HCT116 (cell line): ENCODE data around the gene FAM167B. TPM values are rescaled to one million over a fixed set of nuclear protein-coding genes. Genes with fewer than 3 reads are reported as not detected.

ENCODE experiments used
- ATAC-seq: fragments of 200-7000 bp; cut with Tn5 transposase; 2 replicates; pipeline ENCODE4 v1.9.1; 2020; ENCODE audit warnings: mild to moderate bottlenecking, moderate library complexity
- BruUV-seq: library from RNA; stranded (reverse); fragments of 400-500 nt; replicated peaks from 2 replicates; lab custom pipeline; 2021; lab: Mats Ljungman, UMichigan
- CTCF ChIA-PET: fragments of 300-600 bp; sonication (Branson Sonifier 250); formaldehyde crosslinking; loops from one replicate; lab custom pipeline; 2021; ENCODE audit warnings: antibody characterized with exemption; lab: Charles Lee
- POLR2A ChIA-PET: fragments of 300-600, 350-600 bp; sonication (Branson Sonifier 250); formaldehyde crosslinking; loops from one replicate; lab custom pipeline; 2021; ENCODE audit warnings: antibody characterized with exemption; lab: Charles Lee
- RAD21 ChIA-PET, 2 experiments: fragments of 300-600 bp; sonication (Branson Sonifier 250); formaldehyde crosslinking; loops; one replicate each; lab custom pipeline; 2023; ENCODE audit warnings: low total read pairs in 2 of 2; ENCODE audit not compliant: uncharacterized antibody in 2 of 2, unreplicated experiment in 2 of 2, low non-redundant PET in 1 of 2; lab: Charles Lee
- DNase-seq: peaks from one replicate; pipeline ENCODE4 v3.0.0-alpha.2; 2010; ENCODE audit warnings: low read depth, low spot score
- H2AFZ ChIP-seq: fragments of 200-600 bp; shearing (Covaris generic), sonication (generic); 2 replicates; pipeline ENCODE4 v1.6.1; 2017; ENCODE audit warnings: low read depth, mixed run types, mixed read lengths, antibody characterized with exemption, low read length; ENCODE audit not compliant: poor library complexity, severe bottlenecking
- H3K27ac ChIP-seq: 2 replicates; pipeline ENCODE4 v1.5.1; 2012; ENCODE audit warnings: low read depth, low read length
- H3K27me3 ChIP-seq: fragments of 200-600 bp; sonication (generic); 2 replicates; pipeline ENCODE4 v1.6.1; 2016; ENCODE audit warnings: mixed run types, low read length, mixed read lengths; ENCODE audit not compliant: insufficient read depth
- H3K36me3 ChIP-seq, 2 experiments: fragments of 200-500 bp in 1 of 2; fragments of 200-600 bp in 1 of 2; sonication (Bioruptor generic) in 1 of 2; sonication (generic) in 1 of 2; 2 replicates each; pipeline versions ENCODE4 v1.5.1 to v1.6.1; 2014 to 2016; ENCODE audit warnings: low read length in 2 of 2, inconsistent platforms in 1 of 2, mixed read lengths in 1 of 2, mixed run types in 1 of 2; ENCODE audit not compliant: insufficient read depth in 2 of 2, control insufficient read depth in 1 of 2
- H3K4me1 ChIP-seq, 2 experiments: fragments of 200-600 bp in 1 of 2; sonication (generic) in 1 of 2; 2 replicates each; pipeline versions ENCODE4 v1.5.1 to v1.6.1; 2012 to 2017; ENCODE audit warnings: low read length in 2 of 2, inconsistent platforms in 1 of 2, mild to moderate bottlenecking in 1 of 2, mixed read lengths in 1 of 2, mixed run types in 1 of 2, moderate library complexity in 1 of 2; ENCODE audit not compliant: insufficient read depth in 2 of 2, control insufficient read depth in 1 of 2
- H3K4me2 ChIP-seq: fragments of 200-600 bp; sonication (generic); 2 replicates; pipeline ENCODE4 v1.6.1; 2017; ENCODE audit warnings: mixed run types, low read length, mixed read lengths
- H3K4me3 ChIP-seq, 2 experiments: fragments of 200-600 bp in 1 of 2; sonication (generic) in 1 of 2; replicated peaks in 1 of 2; 2 replicates each; pipeline ENCODE4 v1.5.1; 2011 to 2016; ENCODE audit warnings: low read length in 2 of 2, control low read depth in 1 of 2, low read depth in 1 of 2, mild to moderate bottlenecking in 1 of 2, mixed read lengths in 1 of 2, mixed run types in 1 of 2
- H3K79me2 ChIP-seq: fragments of 200-600 bp; sonication (generic); 2 replicates; pipeline ENCODE4 v1.6.1; 2017; ENCODE audit warnings: mild to moderate bottlenecking, mixed run types, low read length, moderate library complexity, mixed read lengths; ENCODE audit not compliant: insufficient read depth
- H3K9ac ChIP-seq: fragments of 200-600 bp; sonication (generic); 2 replicates; pipeline ENCODE4 v1.6.1; 2016; ENCODE audit warnings: low read length, mixed read lengths
- H3K9me2 ChIP-seq: fragments of 200-600 bp; sonication (generic), shearing (Covaris generic); 2 replicates; pipeline ENCODE4 v1.6.1; 2017; ENCODE audit warnings: mixed run types, mild to moderate bottlenecking, moderate library complexity; ENCODE audit not compliant: insufficient read depth
- H3K9me3 ChIP-seq, 2 experiments: fragments of 200-500 bp in 1 of 2; fragments of 200-600 bp in 1 of 2; sonication (Bioruptor generic) in 1 of 2; sonication (generic) in 1 of 2; 2 replicates each; pipeline ENCODE4 v1.6.1; 2014 to 2017; ENCODE audit warnings: low read length in 2 of 2, mixed read lengths in 2 of 2, inconsistent platforms in 1 of 2, low read depth in 1 of 2, mild to moderate bottlenecking in 1 of 2, mixed run types in 1 of 2, moderate library complexity in 1 of 2; ENCODE audit not compliant: control insufficient read depth in 1 of 2, insufficient read depth in 1 of 2
- H4K20me1 ChIP-seq: fragments of 200-600 bp; sonication (generic), shearing (Covaris generic); 2 replicates; pipeline ENCODE4 v1.6.1; 2017; ENCODE audit warnings: mixed run types, mild to moderate bottlenecking, moderate library complexity; ENCODE audit not compliant: insufficient read depth
- CEBPB ChIP-seq: IDR thresholded peaks from 2 replicates; pipeline ENCODE4 v1.6.1; 2012; ENCODE audit warnings: low read depth
- ELF1 ChIP-seq: IDR thresholded peaks from 2 replicates; pipeline ENCODE4 v1.6.1; 2012; ENCODE audit warnings: low read depth, borderline replicate concordance
- FOSL1 ChIP-seq: IDR thresholded peaks from 2 replicates; pipeline ENCODE4 v1.6.1; 2012; ENCODE audit warnings: low read depth
- POLR2A ChIP-seq: IDR thresholded peaks from 2 replicates; pipeline ENCODE4 v1.7.0; 2011; ENCODE audit warnings: borderline replicate concordance; ENCODE audit not compliant: insufficient read depth, insufficient read length; ENCODE audit errors: extremely low read depth
- POLR2AphosphoS5 ChIP-seq: IDR thresholded peaks from 2 replicates; pipeline ENCODE4 v1.6.1; 2011; ENCODE audit warnings: mild to moderate bottlenecking, low read depth, low read length, moderate library complexity
- SIN3A ChIP-seq: IDR thresholded peaks from 2 replicates; pipeline ENCODE4 v1.6.1; 2012; ENCODE audit warnings: low read depth
- TCF7L2 ChIP-seq: IDR thresholded peaks from 2 replicates; pipeline ENCODE4 v1.7.0; 2011; ENCODE audit warnings: borderline replicate concordance, inconsistent platforms; ENCODE audit not compliant: insufficient read depth, insufficient read length; ENCODE audit errors: extremely low read depth
- ZFX ChIP-seq: fragments of 450-650 bp; IDR thresholded peaks from 2 replicates; pipeline ENCODE4 v1.6.1; 2017
- ZNF274 ChIP-seq: fragments of 200-500 bp; sonication (Bioruptor generic); IDR thresholded peaks from 2 replicates; pipeline ENCODE4 v1.6.1; 2014; ENCODE audit warnings: mild to moderate bottlenecking, low read depth, low read length, inconsistent platforms
- intact Hi-C: fragments of 100-400 bp; cut with micrococcal nuclease; formaldehyde crosslinking; loops from 2 replicates; pipeline ENCODE4 v1.10.0; 2022
- total RNA-seq: library from RNA; stranded (reverse); gene quantifications from one replicate; pipeline ENCODE4 v1.2.1, GENCODE V29; 2021; ENCODE audit not compliant: unreplicated experiment
- TF ChIP-seq, protein P1 (sequence below): IDR thresholded peaks from 2 replicates; pipeline ENCODE4 v1.6.1; 2011; ENCODE audit warnings: mild to moderate bottlenecking, low read length, moderate library complexity; ENCODE audit not compliant: insufficient replicate concordance; ENCODE audit errors: extremely low read depth
- TF ChIP-seq, protein P2 (sequence below): IDR thresholded peaks from 2 replicates; pipeline ENCODE4 v1.6.1; 2012; ENCODE audit warnings: low read depth

Gene FAM167B
- total RNA-seq, 1 experiment from 2014 or later: 0.42 TPM

- ChIA-PET CTCF (interaction anchor here (1.1 to 1.7 kb wide), 2 partner anchors 9 to 10 kb away, joined by 3 to 10 read pairs; no protein-coding TSS in a partner anchor), POLR2A (no interaction called here), RAD21 (no interaction called here)
- Histone ChIP-seq H3K27ac (no peak overlapping the region), H4K20me1 (no peaks in the 10 kb centered on the region), H3K4me3 (no peak overlapping the region), H3K4me1 (peaks cover 0 to 16% of the 10 kb centered on the region in 2 experiments; a peak in 3 of 4 replicates), H3K27me3 (no peaks in the 10 kb centered on the region), H3K4me2 (no peak overlapping the region), H3K36me3 (no peaks in the 10 kb centered on the region), H3K9ac (no peak overlapping the region), H3K9me2 (no peaks in the 10 kb centered on the region), H2AFZ (no peak overlapping the region), H3K9me3 (no peaks in the 10 kb centered on the region), H3K79me2 (no peaks in the 10 kb centered on the region)
- TF ChIP-seq POLR2AphosphoS5 (no peak), FOSL1 (no peak), SIN3A (no peak)
- ATAC-seq: no peak
- no peak for DNase-seq
- intact Hi-C loops: no loop called here
- no TSS peak for BruUV-seq
Observed at GRCh38 chr1:32249831-32250525, 3.0 kb downstream of the FAM167B start.

DNA sequence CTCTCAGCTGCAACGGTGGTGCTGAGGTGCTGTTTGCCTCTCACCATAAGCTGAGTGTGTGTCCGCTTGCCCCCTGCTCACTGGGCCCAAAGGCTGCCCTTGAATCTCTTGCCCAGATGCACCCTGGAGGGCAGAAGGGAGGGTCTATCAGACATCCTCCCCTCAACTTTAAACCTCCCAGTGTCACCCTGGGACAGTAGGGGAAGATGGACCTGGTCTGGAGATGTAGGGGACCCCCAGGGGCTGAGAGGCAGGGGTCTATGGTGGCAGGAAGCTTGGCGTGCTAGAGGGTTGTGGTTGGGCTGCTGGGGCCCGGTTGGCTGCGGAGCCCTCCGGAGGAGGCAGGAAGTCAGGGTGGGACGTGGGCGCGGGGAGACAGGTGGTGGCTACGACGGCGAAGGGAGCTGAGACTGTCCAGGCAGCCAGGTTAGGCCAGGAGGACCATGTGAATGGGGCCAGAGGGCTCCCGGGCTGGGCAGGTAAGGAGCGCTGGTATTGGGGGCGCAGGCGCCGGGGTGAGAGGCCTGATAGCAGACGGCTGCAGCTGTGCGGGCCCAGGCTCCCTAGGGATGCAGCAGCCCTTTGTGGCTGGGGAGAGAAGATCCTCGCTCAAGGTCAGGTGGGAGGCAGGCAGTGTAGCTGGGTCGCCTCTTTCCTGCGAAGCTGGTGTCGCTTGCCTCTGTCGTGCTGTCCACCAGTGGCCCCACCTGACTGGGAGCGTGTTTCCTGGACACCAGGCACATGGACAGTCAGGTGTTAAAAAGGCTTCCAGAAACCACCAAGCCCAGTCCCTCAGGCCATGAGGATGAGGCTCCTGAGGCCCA is 4.1 kb downstream of the FAM167B start, which contains the start of gene LCK:
Gene LCK (plus strand): TSS at position 373 of the 824 bp plus-strand sequence. CDS start 23,065 bp downstream, outside the sequence.
- Histone ChIP-seq H3K4me3 (no peak within 1 kb of the TSS), H3K9me2 (no peaks in the 10 kb centered on the region), H2AFZ (no peak within 1 kb of the TSS), H3K4me2 (no peak within 1 kb of the TSS), H3K79me2 (no peaks in the 10 kb centered on the region), H3K9me3 (no peaks in the 10 kb centered on the region), H3K27ac (no peak within 1 kb of the TSS), H3K9ac (no peak within 1 kb of the TSS), H3K4me1 (peaks cover 0 to 16% of the 10 kb centered on the region in 2 experiments; a peak in 3 of 4 replicates), H4K20me1 (no peaks in the 10 kb centered on the region), H3K36me3 (no peaks in the 10 kb centered on the region), H3K27me3 (no peaks in the 10 kb centered on the region)
- ChIA-PET CTCF (no interaction called here), POLR2A (no interaction called here), RAD21 (no interaction called here)
- intact Hi-C loops: no loop called here
- no peak for ATAC-seq
- no peak for DNase-seq
- no TSS peak for BruUV-seq
- TF ChIP-seq, protein P1, sequence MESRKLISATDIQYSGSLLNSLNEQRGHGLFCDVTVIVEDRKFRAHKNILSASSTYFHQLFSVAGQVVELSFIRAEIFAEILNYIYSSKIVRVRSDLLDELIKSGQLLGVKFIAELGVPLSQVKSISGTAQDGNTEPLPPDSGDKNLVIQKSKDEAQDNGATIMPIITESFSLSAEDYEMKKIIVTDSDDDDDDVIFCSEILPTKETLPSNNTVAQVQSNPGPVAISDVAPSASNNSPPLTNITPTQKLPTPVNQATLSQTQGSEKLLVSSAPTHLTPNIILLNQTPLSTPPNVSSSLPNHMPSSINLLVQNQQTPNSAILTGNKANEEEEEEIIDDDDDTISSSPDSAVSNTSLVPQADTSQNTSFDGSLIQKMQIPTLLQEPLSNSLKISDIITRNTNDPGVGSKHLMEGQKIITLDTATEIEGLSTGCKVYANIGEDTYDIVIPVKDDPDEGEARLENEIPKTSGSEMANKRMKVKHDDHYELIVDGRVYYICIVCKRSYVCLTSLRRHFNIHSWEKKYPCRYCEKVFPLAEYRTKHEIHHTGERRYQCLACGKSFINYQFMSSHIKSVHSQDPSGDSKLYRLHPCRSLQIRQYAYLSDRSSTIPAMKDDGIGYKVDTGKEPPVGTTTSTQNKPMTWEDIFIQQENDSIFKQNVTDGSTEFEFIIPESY: no peak
- TF ChIP-seq ZFX (no peak), ELF1 (no peak), FOSL1 (no peak), CEBPB (no peak), POLR2A (no peak), ZNF274 (no peak), TCF7L2 (no peak)
- TF ChIP-seq, protein P2, sequence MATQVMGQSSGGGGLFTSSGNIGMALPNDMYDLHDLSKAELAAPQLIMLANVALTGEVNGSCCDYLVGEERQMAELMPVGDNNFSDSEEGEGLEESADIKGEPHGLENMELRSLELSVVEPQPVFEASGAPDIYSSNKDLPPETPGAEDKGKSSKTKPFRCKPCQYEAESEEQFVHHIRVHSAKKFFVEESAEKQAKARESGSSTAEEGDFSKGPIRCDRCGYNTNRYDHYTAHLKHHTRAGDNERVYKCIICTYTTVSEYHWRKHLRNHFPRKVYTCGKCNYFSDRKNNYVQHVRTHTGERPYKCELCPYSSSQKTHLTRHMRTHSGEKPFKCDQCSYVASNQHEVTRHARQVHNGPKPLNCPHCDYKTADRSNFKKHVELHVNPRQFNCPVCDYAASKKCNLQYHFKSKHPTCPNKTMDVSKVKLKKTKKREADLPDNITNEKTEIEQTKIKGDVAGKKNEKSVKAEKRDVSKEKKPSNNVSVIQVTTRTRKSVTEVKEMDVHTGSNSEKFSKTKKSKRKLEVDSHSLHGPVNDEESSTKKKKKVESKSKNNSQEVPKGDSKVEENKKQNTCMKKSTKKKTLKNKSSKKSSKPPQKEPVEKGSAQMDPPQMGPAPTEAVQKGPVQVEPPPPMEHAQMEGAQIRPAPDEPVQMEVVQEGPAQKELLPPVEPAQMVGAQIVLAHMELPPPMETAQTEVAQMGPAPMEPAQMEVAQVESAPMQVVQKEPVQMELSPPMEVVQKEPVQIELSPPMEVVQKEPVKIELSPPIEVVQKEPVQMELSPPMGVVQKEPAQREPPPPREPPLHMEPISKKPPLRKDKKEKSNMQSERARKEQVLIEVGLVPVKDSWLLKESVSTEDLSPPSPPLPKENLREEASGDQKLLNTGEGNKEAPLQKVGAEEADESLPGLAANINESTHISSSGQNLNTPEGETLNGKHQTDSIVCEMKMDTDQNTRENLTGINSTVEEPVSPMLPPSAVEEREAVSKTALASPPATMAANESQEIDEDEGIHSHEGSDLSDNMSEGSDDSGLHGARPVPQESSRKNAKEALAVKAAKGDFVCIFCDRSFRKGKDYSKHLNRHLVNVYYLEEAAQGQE: no peak
